Measurements from ENCODE around the gene CLDN22.

DNA sequence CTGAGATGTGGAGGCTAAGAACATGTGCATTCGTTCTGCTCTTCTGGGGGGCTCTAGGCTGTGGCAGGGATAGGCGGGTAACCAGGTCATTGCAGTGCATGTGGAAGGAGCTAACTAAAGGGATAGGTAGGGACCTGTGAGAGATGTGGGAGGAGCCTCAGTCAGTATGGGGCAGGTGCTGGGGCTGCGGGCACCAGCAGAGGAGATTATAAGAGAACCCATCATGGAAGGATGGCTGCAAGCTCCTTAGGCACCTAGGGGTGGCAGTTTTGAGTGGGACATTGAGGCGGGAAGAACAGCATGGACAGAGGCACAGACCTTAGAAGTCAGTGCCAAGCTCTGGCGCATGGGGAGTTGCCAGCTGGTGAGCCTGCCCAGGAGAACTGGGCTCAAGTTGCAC, 7.2 kb downstream of the CLDN22 start:
- TF ChIP-seq L3MBTL2 (IDR thresholded peaks at IDR 0.05) (no peak), ELF1 (tag; IDR thresholded peaks at IDR 0.05) (no peak), NR2C1 (IDR thresholded peaks at IDR 0.05) (no peak), NR2C1 (tag; IDR thresholded peaks at IDR 0.05) (no peak), SMC3 (conservative IDR thresholded peaks at IDR 0.05; ENCODE audit: insufficient read depth, low read depth, low read length) (no peak), EP300 (IDR thresholded peaks at IDR 0.05; ENCODE audit: low read length) (no peak), SOX6 (IDR thresholded peaks at IDR 0.05) (no peak), TCF7L2 (IDR thresholded peaks at IDR 0.05; ENCODE audit: low read depth, low read length) (no peak), CHD4 (IDR thresholded peaks at IDR 0.05; ENCODE audit: insufficient read depth, insufficient replicate concordance, low read depth, low read length, poor library complexity, severe bottlenecking) (no peak), TBL1XR1 (IDR thresholded peaks at IDR 0.05; ENCODE audit: low read length in 2 of 2) (no peak), BHLHE40 (IDR thresholded peaks at IDR 0.05; ENCODE audit: low read length) (no peak)
- TF ChIP-seq, protein P1, sequence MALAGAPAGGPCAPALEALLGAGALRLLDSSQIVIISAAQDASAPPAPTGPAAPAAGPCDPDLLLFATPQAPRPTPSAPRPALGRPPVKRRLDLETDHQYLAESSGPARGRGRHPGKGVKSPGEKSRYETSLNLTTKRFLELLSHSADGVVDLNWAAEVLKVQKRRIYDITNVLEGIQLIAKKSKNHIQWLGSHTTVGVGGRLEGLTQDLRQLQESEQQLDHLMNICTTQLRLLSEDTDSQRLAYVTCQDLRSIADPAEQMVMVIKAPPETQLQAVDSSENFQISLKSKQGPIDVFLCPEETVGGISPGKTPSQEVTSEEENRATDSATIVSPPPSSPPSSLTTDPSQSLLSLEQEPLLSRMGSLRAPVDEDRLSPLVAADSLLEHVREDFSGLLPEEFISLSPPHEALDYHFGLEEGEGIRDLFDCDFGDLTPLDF (CRISPR knock-in tag; IDR thresholded peaks at IDR 0.05): no peak
- TF ChIP-seq, protein P2, sequence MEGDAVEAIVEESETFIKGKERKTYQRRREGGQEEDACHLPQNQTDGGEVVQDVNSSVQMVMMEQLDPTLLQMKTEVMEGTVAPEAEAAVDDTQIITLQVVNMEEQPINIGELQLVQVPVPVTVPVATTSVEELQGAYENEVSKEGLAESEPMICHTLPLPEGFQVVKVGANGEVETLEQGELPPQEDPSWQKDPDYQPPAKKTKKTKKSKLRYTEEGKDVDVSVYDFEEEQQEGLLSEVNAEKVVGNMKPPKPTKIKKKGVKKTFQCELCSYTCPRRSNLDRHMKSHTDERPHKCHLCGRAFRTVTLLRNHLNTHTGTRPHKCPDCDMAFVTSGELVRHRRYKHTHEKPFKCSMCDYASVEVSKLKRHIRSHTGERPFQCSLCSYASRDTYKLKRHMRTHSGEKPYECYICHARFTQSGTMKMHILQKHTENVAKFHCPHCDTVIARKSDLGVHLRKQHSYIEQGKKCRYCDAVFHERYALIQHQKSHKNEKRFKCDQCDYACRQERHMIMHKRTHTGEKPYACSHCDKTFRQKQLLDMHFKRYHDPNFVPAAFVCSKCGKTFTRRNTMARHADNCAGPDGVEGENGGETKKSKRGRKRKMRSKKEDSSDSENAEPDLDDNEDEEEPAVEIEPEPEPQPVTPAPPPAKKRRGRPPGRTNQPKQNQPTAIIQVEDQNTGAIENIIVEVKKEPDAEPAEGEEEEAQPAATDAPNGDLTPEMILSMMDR (IDR thresholded peaks at IDR 0.05 in 2 of 3, conservative IDR thresholded peaks at IDR 0.05 in 1 of 3; ENCODE audit: insufficient read depth in 2 of 3, low read depth in 1 of 3, low read length in 3 of 3): no peak
- TF ChIP-seq, protein P3, sequence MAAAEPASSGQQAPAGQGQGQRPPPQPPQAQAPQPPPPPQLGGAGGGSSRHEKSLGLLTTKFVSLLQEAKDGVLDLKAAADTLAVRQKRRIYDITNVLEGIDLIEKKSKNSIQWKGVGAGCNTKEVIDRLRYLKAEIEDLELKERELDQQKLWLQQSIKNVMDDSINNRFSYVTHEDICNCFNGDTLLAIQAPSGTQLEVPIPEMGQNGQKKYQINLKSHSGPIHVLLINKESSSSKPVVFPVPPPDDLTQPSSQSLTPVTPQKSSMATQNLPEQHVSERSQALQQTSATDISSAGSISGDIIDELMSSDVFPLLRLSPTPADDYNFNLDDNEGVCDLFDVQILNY (CRISPR knock-in tag; IDR thresholded peaks at IDR 0.05): no peak

Data from K562 (cell line).